PFSK-1 (cell line): Measurements from ENCODE around the gene GPC6.

Experiments used
- FOXP2 ChIP-seq: optimal IDR thresholded peaks from 2 replicates; pipeline ENCODE3; 2011; ENCODE audit warnings: borderline replicate concordance, control low read depth, inconsistent platforms; ENCODE audit not compliant: insufficient read depth; ENCODE audit errors: extremely low read length, extremely low read depth
- POLR2AphosphoS5 ChIP-seq: IDR thresholded peaks from 2 replicates; pipeline ENCODE4 v1.6.1; 2012; ENCODE audit warnings: low read depth, mild to moderate bottlenecking, control low read depth, low read length, moderate library complexity
- SIN3A ChIP-seq: IDR thresholded peaks from 2 replicates; pipeline ENCODE4 v1.6.1; 2012; ENCODE audit warnings: mild to moderate bottlenecking, low read length, moderate library complexity, borderline replicate concordance; ENCODE audit not compliant: insufficient read depth
- TAF1 ChIP-seq: IDR thresholded peaks from 2 replicates; pipeline ENCODE4 v1.6.1; 2012; ENCODE audit warnings: low read length, control low read depth, borderline replicate concordance; ENCODE audit not compliant: insufficient read depth
- TF ChIP-seq, protein P1 (sequence below), 2 experiments: IDR thresholded peaks; 2 replicates each; pipeline versions ENCODE4 v1.6.1 to v1.8.0; 2011 to 2012; ENCODE audit warnings: low read depth in 2 of 2, low read length in 2 of 2, control low read depth in 1 of 2, inconsistent platforms in 1 of 2, mild to moderate bottlenecking in 1 of 2, moderate library complexity in 1 of 2; ENCODE audit not compliant: insufficient read depth in 1 of 2

Gene GPC6

DNA sequence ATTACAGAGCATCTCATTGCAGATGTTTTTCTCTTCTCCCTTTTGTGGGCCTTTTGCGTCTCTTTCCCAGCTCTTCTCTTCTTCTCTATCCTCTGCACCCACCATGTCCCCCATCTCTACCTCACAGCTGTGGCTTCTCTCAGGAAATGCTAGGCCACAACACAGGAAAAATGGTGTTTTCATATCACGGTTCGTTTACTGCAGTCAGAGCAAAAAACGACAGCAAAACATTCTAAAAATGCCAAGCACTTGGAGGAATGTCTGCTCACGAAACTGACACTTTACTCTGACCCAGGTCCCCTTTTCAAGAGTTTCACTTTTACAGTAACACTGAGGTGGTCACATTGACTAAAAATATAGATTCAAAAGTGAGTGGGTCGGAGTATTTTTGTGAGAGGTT lies 1100.7 kb downstream of the GPC6 start:
- no peak for TF ChIP-seq FOXP2
- no peak for TF ChIP-seq TAF1
- no peak for TF ChIP-seq POLR2AphosphoS5
- TF ChIP-seq, protein P1, sequence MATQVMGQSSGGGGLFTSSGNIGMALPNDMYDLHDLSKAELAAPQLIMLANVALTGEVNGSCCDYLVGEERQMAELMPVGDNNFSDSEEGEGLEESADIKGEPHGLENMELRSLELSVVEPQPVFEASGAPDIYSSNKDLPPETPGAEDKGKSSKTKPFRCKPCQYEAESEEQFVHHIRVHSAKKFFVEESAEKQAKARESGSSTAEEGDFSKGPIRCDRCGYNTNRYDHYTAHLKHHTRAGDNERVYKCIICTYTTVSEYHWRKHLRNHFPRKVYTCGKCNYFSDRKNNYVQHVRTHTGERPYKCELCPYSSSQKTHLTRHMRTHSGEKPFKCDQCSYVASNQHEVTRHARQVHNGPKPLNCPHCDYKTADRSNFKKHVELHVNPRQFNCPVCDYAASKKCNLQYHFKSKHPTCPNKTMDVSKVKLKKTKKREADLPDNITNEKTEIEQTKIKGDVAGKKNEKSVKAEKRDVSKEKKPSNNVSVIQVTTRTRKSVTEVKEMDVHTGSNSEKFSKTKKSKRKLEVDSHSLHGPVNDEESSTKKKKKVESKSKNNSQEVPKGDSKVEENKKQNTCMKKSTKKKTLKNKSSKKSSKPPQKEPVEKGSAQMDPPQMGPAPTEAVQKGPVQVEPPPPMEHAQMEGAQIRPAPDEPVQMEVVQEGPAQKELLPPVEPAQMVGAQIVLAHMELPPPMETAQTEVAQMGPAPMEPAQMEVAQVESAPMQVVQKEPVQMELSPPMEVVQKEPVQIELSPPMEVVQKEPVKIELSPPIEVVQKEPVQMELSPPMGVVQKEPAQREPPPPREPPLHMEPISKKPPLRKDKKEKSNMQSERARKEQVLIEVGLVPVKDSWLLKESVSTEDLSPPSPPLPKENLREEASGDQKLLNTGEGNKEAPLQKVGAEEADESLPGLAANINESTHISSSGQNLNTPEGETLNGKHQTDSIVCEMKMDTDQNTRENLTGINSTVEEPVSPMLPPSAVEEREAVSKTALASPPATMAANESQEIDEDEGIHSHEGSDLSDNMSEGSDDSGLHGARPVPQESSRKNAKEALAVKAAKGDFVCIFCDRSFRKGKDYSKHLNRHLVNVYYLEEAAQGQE (IDR thresholded peaks at IDR 0.05; ENCODE audit: insufficient read depth in 1 of 2, low read depth in 2 of 2, low read length in 2 of 2), result no peak
- no peak for TF ChIP-seq SIN3A

- TF ChIP-seq SIN3A (no peak), FOXP2 (no peak), TAF1 (no peak), POLR2AphosphoS5 (no peak)
- TF ChIP-seq, protein P1 (IDR thresholded peaks at IDR 0.05; ENCODE audit: insufficient read depth in 1 of 2, low read depth in 2 of 2, low read length in 2 of 2), result no peak
Observed at GRCh38 chr13:94328381-94329041, 1101.9 kb downstream of the GPC6 start.

- TF ChIP-seq TAF1, result no peak
- no peak for TF ChIP-seq SIN3A
- no peak for TF ChIP-seq FOXP2
- TF ChIP-seq, protein P1 (IDR thresholded peaks at IDR 0.05; ENCODE audit: insufficient read depth in 1 of 2, low read depth in 2 of 2, low read length in 2 of 2), result no peak
- TF ChIP-seq POLR2AphosphoS5, result no peak
Observed at GRCh38 chr13:94329277-94329676, 1102.7 kb downstream of the GPC6 start.

GRCh38 chr13:94329754-94330551 lies 1103.3 kb downstream of the GPC6 start:
- TF ChIP-seq POLR2AphosphoS5 (no peak), FOXP2 (no peak), SIN3A (no peak), TAF1 (no peak)
- TF ChIP-seq, protein P1 (IDR thresholded peaks at IDR 0.05; ENCODE audit: insufficient read depth in 1 of 2, low read depth in 2 of 2, low read length in 2 of 2), result no peak
